ENCODE results near the gene FSIP1. TPM values are rescaled to one million over a fixed set of nuclear protein-coding genes. Genes with fewer than 3 reads are reported as not detected.
A peak's percentile ranks its signal among the peaks of the same experiment; 100 is the strongest.

FSIP1 gene
- total and polyA plus RNA-seq, 9 of the 15 experiments (the other 6 are each of a cell fraction or from before 2014, with no cell fraction given): 0.07 to 0.51 (median 0.29) TPM

GRCh38 chr15:39698444-39699390 is 83.9 kb downstream of the FSIP1 start (continued):
- TF ChIP-seq KAT7 (CRISPR knock-in tag; IDR thresholded peaks at IDR 0.05; ENCODE audit: borderline replicate concordance): no peak
- no peak for TF ChIP-seq TBP (optimal IDR thresholded peaks at IDR 0.05; ENCODE audit: low read depth, low read length)
- TF ChIP-seq MAFF (IDR thresholded peaks at IDR 0.05; ENCODE audit: low read length): peak; percentile 98
- no peak for TF ChIP-seq ZFPM2 (CRISPR knock-in tag; IDR thresholded peaks at IDR 0.05)
- peak; percentile 78 for TF ChIP-seq JUND (IDR thresholded peaks at IDR 0.05; ENCODE audit: borderline replicate concordance, low read depth, low read length)
- TF ChIP-seq JUND (tag; IDR thresholded peaks at IDR 0.05; ENCODE audit: borderline replicate concordance, low read depth, low read length): peak; percentile 71; the same call in 2 of the 3 replicates
- no peak for TF ChIP-seq ARID2 (IDR thresholded peaks at IDR 0.05)
- 0 out of 2 replicates have a peak, but pooled peaks have one; percentile 57 for TF ChIP-seq LCOR (CRISPR knock-in tag; IDR thresholded peaks at IDR 0.05)
- TF ChIP-seq ZBTB34 (CRISPR knock-in tag; IDR thresholded peaks at IDR 0.05): no peak
- no peak for TF ChIP-seq RBM25 (IDR thresholded peaks at IDR 0.05; ENCODE audit: low read depth, low read length, severe bottlenecking)
- TF ChIP-seq ZNF655 (CRISPR knock-in tag; IDR thresholded peaks at IDR 0.05): no peak
- TF ChIP-seq GATAD2B (IDR thresholded peaks at IDR 0.05; ENCODE audit: borderline replicate concordance): 0 out of 2 replicates have a peak, but pooled peaks have one; percentile 49
- no peak for TF ChIP-seq MTF1 (CRISPR knock-in tag; IDR thresholded peaks at IDR 0.05; ENCODE audit: borderline replicate concordance)
- peak; percentile 99 for TF ChIP-seq SPI1 (IDR thresholded peaks at IDR 0.05; ENCODE audit: borderline replicate concordance, low read depth, low read length)
- TF ChIP-seq ARHGAP35 (IDR thresholded peaks at IDR 0.05; ENCODE audit: partially characterized antibody): no peak
- no peak for TF ChIP-seq GTF2F1 (IDR thresholded peaks at IDR 0.05; ENCODE audit: low read depth, low read length)
- peak; percentile 23; the same call in 1 of the 2 replicates for TF ChIP-seq ZNF239 (CRISPR knock-in tag; IDR thresholded peaks at IDR 0.05)
- no peak for TF ChIP-seq CGGBP1 (CRISPR knock-in tag; IDR thresholded peaks at IDR 0.05)
- TF ChIP-seq ETS1 (conservative IDR thresholded peaks at IDR 0.05; ENCODE audit: control insufficient read depth, low read depth, low read length): no peak
- no peak for TF ChIP-seq STAT6 (CRISPR knock-in tag; IDR thresholded peaks at IDR 0.05)
- peak; percentile 54 for TF ChIP-seq POLR2H (tag; IDR thresholded peaks at IDR 0.05; ENCODE audit: low read depth)

All from K562 (cell line).